SIG-M5 (cell line): ENCODE measurements around the gene MEDAG.
"Not testable (repeated sequence)": the region's sequence is repeated elsewhere in the genome, so short reads cannot be mapped to it uniquely, and the experiment has no call there.

ENCODE experiments used
- DNase-seq: peaks from one replicate; lab custom pipeline; 2025; lab: John Stamatoyannopoulos, UW

MEDAG gene

GRCh38 chr13:30907121-30907861 lies 1.2 kb downstream of the MEDAG start:
- no peak for DNase-seq

DNA sequence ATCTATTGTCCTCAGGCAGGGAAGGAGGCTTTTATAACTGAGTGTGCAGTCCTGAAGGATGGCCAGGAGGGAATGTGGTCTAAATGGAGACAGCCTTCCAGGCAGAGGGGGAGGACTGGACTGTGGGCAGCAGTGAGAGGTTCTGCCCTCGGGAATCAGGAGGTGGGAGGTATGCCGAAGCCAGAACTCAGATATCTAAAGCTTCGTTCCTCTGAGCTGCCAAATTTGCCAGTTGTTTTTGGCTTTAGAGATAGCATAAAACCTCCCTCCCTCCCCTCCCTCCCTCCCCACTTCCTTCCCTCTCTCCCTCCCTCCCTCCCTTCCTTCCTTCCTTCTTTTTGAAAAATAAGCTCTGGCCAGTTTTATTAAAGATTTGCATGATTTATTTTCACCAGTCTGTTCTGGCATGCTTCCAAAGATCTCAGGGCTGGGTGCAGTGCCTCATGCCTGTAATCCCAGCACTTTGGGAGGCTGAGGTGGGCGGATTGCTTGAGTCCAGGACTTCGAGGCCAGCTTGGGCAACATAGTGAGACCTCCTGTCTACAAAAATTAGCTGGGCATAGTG lies 2.4 kb downstream of the MEDAG start:
- no peak for DNase-seq

DNA sequence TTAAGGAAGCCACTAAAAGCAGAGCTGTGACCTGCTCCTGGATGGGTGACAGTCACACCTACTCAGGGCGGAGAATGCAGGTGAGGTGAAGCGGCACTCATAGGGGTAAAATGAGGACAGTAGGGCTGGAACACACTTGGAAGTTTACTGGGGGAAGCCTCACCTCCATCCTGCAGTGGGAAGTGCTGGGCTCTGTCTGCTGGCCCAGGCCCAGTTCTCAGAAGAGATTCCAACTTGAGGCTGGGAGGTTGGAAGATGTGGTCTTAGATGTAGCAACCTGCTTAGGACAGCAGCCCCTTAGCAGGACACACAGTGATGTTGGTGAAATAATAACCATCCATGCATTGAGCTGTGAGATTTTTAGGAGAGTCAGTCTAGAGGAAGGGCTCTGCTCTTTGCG lies 4.6 kb downstream of the MEDAG start:
- no peak for DNase-seq

DNA sequence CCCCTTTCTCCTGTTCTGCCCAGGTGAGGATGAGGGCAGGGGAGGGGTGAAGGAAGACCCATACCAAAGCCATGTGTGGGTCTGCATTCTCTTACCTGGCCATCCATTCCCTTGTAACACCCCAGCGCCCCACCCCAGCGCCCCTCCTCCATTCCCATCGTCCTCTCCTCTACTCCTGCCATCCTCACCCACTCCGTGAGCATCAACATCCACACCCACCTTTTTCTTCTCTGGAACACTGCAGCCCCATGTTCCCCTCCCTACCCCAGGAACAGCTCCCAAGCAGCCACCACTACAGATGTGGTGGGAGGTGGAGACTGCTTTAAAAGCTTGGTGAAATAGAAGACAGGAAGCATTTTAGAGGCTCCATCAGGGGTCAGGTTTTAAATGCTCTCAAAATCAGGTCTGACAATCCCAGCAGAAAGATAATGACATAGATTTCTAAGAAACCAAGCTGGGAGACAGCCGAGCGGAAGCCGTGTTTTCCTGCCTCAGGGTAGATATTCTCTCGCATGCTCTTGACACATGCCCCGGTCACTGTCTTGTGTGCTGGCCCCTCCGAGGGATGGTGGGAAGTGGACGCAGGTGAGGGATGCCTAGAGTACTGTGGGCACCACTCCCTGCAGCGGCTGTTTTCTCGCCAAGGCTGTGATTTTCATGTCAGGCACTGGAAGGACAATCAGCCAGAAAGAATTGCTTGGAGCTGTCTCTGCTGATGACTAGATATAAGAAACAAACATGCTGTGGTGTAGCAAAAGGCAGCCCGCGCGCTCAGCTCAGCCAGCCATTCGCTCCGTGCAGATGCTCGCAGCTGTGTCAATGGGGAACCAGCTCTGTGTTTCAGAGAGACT lies 9.8 kb downstream of the MEDAG start:
- no peak for DNase-seq

GRCh38 chr13:30916991-30917390 lies 10.9 kb downstream of the MEDAG start:
- no peak for DNase-seq

DNA sequence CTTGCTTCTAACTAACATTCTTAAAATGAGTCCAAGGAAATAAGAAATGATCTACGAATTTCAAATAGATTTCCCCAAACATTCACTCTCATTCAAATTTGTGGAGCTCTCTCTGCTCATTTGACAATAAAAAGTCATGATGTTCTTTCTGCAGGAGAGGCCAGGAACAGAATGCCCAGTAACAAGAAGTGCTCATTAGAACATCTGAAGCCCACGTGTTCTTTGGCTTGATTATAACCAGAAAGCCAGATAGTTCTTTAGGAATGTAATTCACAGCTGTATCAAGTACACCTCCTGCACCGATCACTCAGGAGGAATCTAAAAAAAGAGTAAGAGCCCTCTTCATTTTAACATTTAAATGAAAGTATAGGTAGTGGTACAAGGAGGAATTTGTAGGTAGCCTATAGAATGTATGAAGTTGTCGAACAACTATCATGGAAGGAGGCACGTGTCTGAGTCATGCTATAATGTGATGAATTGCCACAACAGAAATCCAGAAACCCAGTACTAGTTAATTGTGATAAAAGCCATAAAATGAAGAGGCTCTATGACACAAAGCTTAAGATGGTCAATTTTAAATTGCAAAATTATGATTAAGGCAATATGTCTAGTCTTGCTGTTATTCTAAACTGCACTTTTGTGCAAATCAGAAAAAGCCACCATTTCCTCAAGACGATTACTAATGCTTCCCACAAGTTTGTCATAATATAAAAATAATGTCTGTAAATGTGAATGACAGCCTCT lies 12.8 kb downstream of the MEDAG start:
- no peak for DNase-seq

GRCh38 chr13:30920162-30920909 lies 14.3 kb downstream of the MEDAG start:
- no peak for DNase-seq

GRCh38 chr13:30923418-30923817 lies 17.3 kb downstream of the MEDAG start:
- DNase-seq, result no peak

- no peak for DNase-seq
Measured at GRCh38 chr13:30924721-30925120, 18.6 kb downstream of the MEDAG start.

- no peak for DNase-seq
Measured at GRCh38 chr13:30925429-30925828, 19.4 kb downstream of the MEDAG start.

- no peak for DNase-seq
Measured at GRCh38 chr13:30926781-30927180, 20.7 kb downstream of the MEDAG start.

DNA sequence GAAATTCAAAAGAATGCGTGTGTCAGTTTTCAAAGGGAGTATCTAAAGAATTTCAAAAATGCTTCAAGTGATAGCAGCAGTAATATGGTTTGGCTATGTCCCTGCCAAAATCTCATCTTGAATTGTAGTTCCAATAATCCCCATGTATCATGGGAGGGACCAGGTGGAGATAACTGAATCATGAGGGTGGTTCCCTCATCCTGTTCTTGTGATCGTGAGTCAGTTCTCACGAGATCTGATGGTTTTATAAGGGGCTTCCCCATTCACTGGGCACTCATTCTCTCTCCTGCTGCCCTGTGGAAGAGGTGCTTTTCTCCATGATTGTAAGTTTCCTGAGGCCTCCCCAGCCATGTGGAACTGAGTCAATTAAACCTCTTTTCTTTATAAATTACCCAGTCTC lies 21.1 kb downstream of the MEDAG start:
- not testable (repeated sequence) for DNase-seq

DNA sequence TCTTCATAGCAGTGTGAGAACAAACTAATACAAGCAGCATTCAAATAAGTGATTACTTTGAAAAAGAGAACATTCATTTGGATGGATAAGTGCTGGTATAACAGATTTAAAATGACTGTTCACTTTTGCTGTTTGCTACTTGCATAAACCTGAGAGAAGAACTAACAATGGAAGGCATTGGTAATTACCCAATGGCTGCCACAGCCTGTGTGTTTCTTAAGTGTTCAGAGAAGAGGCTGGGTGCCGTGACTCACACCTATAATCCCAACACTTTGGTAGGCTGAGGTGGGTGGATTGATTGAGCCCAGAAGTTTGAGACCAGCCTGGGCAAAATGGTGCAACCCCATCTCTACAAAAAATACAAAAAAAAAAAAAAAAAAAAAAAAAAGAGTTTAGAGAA lies 21.5 kb downstream of the MEDAG start:
- no peak for DNase-seq

- no peak for DNase-seq
Measured at GRCh38 chr13:30928978-30929377, 22.9 kb downstream of the MEDAG start.

DNA sequence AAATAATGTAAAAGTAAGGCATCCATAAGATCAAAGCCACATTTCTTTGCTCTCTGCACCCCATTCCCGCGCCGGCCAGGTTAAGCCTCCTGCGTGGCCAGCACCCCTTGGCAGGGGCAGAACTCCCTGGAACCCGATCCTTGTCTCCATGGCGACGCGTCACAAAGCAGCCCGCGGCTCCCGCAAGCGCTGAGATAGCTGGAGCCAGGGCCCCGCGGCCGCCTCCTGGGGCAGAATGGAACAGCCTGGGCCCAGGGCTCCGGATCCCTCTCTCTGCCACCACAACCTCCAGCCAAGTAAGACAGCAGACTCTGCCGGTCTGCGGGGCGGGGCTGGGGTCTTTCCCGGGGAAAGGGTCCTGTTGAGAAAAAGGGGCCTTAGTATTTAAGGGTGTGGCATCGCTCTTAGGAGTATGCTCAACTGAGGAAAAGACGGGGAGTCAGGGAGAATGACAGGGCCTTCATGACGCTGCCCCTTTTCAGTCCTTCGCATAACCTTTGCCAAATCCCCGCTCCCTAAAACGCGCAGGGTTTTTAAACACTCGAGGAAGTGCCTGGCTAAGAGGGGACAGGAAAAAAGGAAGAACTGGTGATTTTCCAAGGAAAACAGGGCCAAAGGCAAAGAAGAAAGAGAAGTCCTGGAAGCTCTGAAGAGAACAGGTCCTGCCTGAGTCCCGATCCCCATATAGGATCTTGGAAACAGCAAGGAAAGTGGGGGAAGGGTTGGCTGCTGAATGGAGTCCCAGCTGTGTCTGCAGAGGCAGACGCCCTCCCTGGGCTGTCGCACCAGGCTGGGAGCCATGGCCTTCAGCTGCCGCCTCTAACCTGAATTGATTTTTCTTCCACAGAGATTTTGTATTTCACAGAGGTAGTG lies 26.6 kb downstream of the MEDAG start, which contains the start of gene TEX26:
TSS of gene TEX26 (plus strand) at position 176 of the 873 bp plus-strand sequence. CDS start at position 236, 60 bp downstream.
- DNase-seq, result no peak

DNA sequence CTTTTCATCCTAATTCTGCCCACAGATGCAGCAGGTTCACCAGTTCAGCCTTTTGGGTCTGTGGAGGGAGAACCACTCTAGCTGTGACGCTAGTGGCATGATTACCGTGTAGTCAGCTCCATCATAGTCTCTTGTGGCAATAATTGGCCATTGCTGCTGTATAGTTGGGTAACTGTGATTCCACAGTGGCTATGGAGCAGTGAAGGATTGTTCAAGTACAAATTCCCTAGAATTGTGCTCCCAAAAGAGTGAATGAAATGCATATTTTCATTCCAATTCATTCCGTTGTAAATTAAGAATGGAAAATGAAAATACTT lies 27.2 kb downstream of the MEDAG start:
- DNase-seq, result no peak

GRCh38 chr13:30934381-30934780 lies 28.3 kb downstream of the MEDAG start:
- DNase-seq, result no peak

DNA sequence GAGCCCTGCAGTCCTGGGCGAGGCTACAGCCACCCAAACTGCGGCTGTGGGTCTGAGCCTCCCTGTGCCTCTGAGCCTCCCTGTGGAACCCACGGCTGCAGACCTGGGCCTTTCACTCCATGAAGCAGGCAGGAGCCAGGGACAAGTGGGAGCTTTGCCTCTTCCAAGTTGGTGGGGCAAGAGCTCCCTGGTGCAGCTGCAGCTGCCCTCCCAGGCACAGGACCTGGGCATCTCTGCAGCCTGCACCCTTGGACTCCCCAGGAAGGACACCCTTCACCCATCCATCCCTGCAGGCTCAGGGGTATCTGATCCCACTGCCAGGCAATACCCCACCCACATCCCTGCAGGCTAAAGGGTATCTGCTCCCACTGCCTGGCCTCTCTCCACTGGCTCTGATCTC lies 28.7 kb downstream of the MEDAG start:
- no peak for DNase-seq

DNA sequence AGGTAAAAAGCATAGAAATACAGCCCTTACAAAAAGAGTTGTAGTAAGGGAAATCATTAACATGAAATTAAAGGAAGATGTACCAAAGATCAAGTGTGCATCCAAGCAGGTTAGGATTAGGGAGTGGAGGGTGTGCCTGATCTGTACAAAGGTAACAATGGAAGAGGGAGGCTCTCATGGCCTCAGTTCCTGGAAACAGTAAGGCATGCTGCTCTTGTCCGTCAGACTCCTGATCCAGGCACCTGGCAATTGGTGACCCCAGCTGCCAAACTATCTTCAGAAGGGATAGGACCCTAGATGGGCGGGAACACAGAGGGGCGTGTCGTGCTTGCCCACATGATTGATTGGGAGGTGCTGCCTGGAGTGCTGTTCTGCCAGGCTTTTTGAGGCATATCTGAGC lies 30.9 kb downstream of the MEDAG start:
- no peak for DNase-seq

DNA sequence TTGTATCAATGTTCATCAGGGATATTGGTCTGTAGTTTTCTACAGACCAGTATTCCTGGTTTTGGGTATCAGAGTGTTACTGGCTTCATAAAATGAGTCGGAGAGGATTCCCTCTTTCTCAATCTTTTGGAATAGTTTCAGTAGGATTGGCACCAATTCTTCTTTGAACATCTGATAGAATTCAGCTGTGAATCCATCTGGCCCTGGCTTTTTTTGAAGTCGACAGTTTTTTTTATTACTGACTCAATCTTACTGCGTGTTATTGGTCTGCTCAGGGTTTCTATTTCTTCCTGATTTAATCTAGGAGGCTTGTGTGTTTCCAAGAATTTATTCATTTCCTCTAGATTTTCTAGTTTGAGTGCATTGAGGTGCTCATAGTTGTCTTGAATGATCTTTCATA lies 37.8 kb downstream of the MEDAG start:
- DNase-seq, result no peak
